HG03066 (cell line): ENCODE results near the gene ADGRL4.

ENCODE experiments used
- ATAC-seq: cut with Tn5 transposase; IDR thresholded peaks from one replicate; pipeline ENCODE4 v1.9.1; 2021; ENCODE audit warnings: low read depth; ENCODE audit not compliant: unreplicated experiment

ADGRL4 gene

DNA sequence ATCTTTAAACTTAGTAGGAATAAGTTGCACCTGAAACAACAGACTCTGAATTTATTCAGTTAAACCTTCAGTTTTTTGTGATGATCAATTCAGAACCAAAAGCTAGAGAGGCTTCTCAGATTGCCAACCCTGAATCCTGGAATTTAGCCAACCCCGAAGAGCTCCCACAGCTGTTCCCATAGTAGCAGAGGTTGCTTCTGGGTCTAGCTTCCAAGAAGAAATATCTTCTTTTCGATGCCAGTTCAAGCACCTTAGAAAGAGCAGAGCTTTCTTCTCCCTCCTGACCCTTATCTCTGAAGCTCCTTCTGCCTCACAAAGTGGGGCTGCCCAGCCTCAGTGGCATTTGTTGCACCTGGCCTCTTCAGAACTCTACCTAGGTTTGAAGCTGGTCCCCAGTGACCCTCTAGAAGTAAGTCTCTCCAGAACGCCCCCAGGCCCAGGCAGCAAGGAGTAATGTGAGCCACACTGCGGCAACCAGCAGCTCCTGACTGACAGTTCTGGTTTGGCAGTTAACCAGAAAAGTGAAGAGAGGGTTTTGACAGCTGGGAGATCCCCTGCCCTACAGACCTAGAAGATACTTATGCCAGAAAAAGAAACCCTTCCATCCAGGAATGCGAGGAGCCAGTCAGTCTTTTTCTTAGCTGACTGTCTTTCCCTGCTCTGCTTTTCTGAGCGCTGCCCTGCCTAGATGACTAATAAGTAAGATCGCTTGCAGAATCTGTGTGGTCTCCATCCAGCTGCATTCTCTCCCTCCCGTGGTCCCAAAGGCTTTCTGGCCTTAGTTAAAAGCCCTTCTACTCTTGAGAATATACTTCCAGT, 165.9 kb downstream of the ADGRL4 start:
- ATAC-seq: no peak
